WERI-Rb-1 (cell line): ENCODE results near the gene STK32C.

ENCODE experiments used
- DNase-seq: peaks from one replicate; pipeline ENCODE4 v3.0.0-alpha.2; 2020
- H3K27ac ChIP-seq: fragments of 250-450 bp; sonication (Bioruptor Pico); 2 replicates; pipeline ENCODE4 v1.5.1; 2020; ENCODE audit warnings: mild to moderate bottlenecking, moderate library complexity
- H3K27me3 ChIP-seq: fragments of 250-450 bp; sonication (Bioruptor Pico); 2 replicates; pipeline ENCODE4 v1.5.1; 2021; ENCODE audit warnings: mild to moderate bottlenecking, low read depth, moderate library complexity; ENCODE audit not compliant: insufficient read depth, severe bottlenecking
- H3K36me3 ChIP-seq: fragments of 250-450 bp; sonication (Bioruptor Pico); 2 replicates; pipeline ENCODE4 v1.5.1; 2020; ENCODE audit warnings: mild to moderate bottlenecking, moderate library complexity
- H3K4me3 ChIP-seq: 2 replicates; pipeline ENCODE4 v1.5.1; 2011; ENCODE audit warnings: low read depth, mild to moderate bottlenecking, control low read depth, low read length
- H3K9me3 ChIP-seq: fragments of 250-450 bp; sonication (Bioruptor Pico); 2 replicates; pipeline ENCODE4 v1.5.1; 2021; ENCODE audit warnings: mild to moderate bottlenecking, moderate library complexity; ENCODE audit not compliant: severe bottlenecking
- CTCF ChIP-seq: IDR thresholded peaks from 2 replicates; pipeline ENCODE4 v1.5.1; 2011; ENCODE audit warnings: low read depth, mild to moderate bottlenecking, control low read depth, inconsistent platforms, low read length

STK32C gene

GRCh38 chr10:132241086-132241485 lies 66.7 kb downstream of the STK32C start:
- no peak for DNase-seq
- TF ChIP-seq CTCF: no peak
- H3K4me3 ChIP-seq: no peak overlapping the region
- H3K36me3 ChIP-seq: no peaks in the 10 kb centered on the region
- H3K27ac ChIP-seq: no peak overlapping the region
- H3K27me3 ChIP-seq: no peaks in the 10 kb centered on the region
- no peaks in the 10 kb centered on the region for H3K9me3 ChIP-seq

GRCh38 chr10:132240581-132240980 lies 67.2 kb downstream of the STK32C start:
- no peaks in the 10 kb centered on the region for H3K36me3 ChIP-seq
- no peak overlapping the region for H3K4me3 ChIP-seq
- no peak for DNase-seq
- H3K9me3 ChIP-seq: no peaks in the 10 kb centered on the region
- H3K27ac ChIP-seq: no peak overlapping the region
- H3K27me3 ChIP-seq: no peaks in the 10 kb centered on the region
- TF ChIP-seq CTCF: no peak

GRCh38 chr10:132240156-132240555 lies 67.6 kb downstream of the STK32C start:
- no peaks in the 10 kb centered on the region for H3K9me3 ChIP-seq
- H3K4me3 ChIP-seq: no peak overlapping the region
- no peak for TF ChIP-seq CTCF
- H3K27ac ChIP-seq: no peak overlapping the region
- H3K27me3 ChIP-seq: no peaks in the 10 kb centered on the region
- no peaks in the 10 kb centered on the region for H3K36me3 ChIP-seq
- no peak for DNase-seq

GRCh38 chr10:132239126-132240031 lies 68.4 kb downstream of the STK32C start:
- TF ChIP-seq CTCF: 0 out of 2 replicates have a peak, but pooled peaks have one; percentile 14
- Histone ChIP-seq H3K27me3 (no peaks in the 10 kb centered on the region), H3K4me3 (no peak overlapping the region), H3K27ac (no peak overlapping the region), H3K9me3 (no peaks in the 10 kb centered on the region), H3K36me3 (no peaks in the 10 kb centered on the region)
- no peak for DNase-seq

- no peak for TF ChIP-seq CTCF
- DNase-seq: peak; percentile 32
- H3K27me3 ChIP-seq: no peaks in the 10 kb centered on the region
- H3K9me3 ChIP-seq: no peaks in the 10 kb centered on the region
- no peak overlapping the region for H3K27ac ChIP-seq
- H3K36me3 ChIP-seq: no peaks in the 10 kb centered on the region
- H3K4me3 ChIP-seq: no peak overlapping the region
Measured at GRCh38 chr10:132238371-132239125, 69.2 kb downstream of the STK32C start.
